IPS-20b (cell line): Measurements from ENCODE around the gene NDUFAF3.

Experiments
- H3K27ac ChIP-seq: one replicate; pipeline ENCODE4 v1.5.1; 2013; ENCODE audit warnings: low read length
- H3K27me3 ChIP-seq: 2 replicates; pipeline ENCODE4 v1.6.1; 2013; ENCODE audit warnings: mild to moderate bottlenecking, low read length, inconsistent platforms; ENCODE audit not compliant: insufficient read depth
- H3K36me3 ChIP-seq: 2 replicates; pipeline ENCODE4 v1.6.1; 2013; ENCODE audit warnings: low read depth, mild to moderate bottlenecking, inconsistent platforms, low read length, moderate library complexity; ENCODE audit not compliant: insufficient read depth
- H3K4me1 ChIP-seq: 2 replicates; pipeline ENCODE4 v1.6.1; 2013; ENCODE audit warnings: mild to moderate bottlenecking, control low read depth, inconsistent platforms, low read length, moderate library complexity; ENCODE audit not compliant: insufficient read depth
- H3K4me3 ChIP-seq: 2 replicates; pipeline ENCODE4 v1.5.1; 2013; ENCODE audit warnings: mild to moderate bottlenecking, low read length, inconsistent platforms
- H3K9ac ChIP-seq: 2 replicates; pipeline ENCODE4 v1.6.1; 2013; ENCODE audit warnings: low read depth, mild to moderate bottlenecking, inconsistent platforms, low read length, moderate library complexity
- H3K9me3 ChIP-seq: 2 replicates; pipeline ENCODE4 v1.6.1; 2013; ENCODE audit warnings: mild to moderate bottlenecking, low read depth, low read length, inconsistent platforms; ENCODE audit not compliant: insufficient read depth

NDUFAF3 gene

GRCh38 chr3:49032646-49033304, 10.9 kb downstream of the NDUFAF3 start:
- H3K4me1 ChIP-seq = 0 out of 2 replicates have a peak, but pooled peaks cover 5% of the 10 kb centered on the region

DNA sequence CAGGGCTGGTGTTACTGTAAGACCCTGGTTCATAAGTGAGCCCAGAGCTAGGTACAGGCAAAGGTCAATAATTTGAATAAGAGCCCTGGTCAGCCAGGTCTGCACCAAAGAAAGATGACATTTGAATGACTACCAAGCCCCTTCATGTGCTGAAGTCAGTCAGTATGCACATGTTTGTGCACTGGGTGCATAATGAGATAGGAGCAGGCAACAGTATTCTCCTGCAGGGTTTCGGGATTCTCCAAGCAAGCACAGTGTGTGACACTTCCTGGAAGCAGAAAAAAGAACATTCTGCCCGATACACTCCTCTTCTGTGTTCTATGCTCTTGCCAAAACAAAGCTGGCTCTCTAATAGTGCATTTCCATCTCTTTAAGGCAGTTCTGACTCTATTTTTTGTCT, 12.7 kb downstream of the NDUFAF3 start:
- Histone ChIP-seq H3K4me3 (no peak overlapping the region), H3K36me3 (peaks cover 76% of the 10 kb centered on the region), H3K9me3 (no peaks in the 10 kb centered on the region), H3K9ac (no peak overlapping the region), H3K4me1 (no peaks in the 10 kb centered on the region), H3K27ac (no peak overlapping the region), H3K27me3 (no peaks in the 10 kb centered on the region)

More at GRCh38 chr3:49032646-49033304, 10.9 kb downstream of the NDUFAF3 start:
- no peak overlapping the region for H3K4me3 ChIP-seq
- no peak overlapping the region for H3K9ac ChIP-seq
- H3K27me3 ChIP-seq = no peaks in the 10 kb centered on the region
- H3K27ac ChIP-seq = no peak overlapping the region
- peaks cover 77% of the 10 kb centered on the region for H3K36me3 ChIP-seq
- no peaks in the 10 kb centered on the region for H3K9me3 ChIP-seq

DNA sequence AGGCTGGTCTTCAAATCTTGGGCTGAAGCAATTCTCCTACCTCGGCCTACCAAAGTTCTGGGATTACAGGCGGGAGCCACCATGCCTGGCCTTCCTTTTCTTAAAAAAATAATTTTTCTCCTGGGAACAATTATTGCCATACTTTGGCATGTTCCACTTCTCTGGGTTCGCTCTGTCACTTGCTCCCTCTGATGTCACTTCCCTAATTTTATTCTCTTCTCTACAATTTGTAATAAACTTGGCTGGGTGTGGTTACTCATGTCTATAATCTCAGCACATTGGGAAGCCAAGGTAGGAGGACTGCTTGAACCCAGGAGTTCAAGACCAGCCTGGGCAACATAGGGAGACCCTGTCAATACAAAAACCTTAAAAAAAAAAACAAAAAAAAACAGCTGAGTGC, 13.4 kb downstream of the NDUFAF3 start:
- no peak overlapping the region for H3K9ac ChIP-seq
- H3K36me3 ChIP-seq = peaks cover 75% of the 10 kb centered on the region
- no peak overlapping the region for H3K4me3 ChIP-seq
- no peaks in the 10 kb centered on the region for H3K27me3 ChIP-seq
- H3K9me3 ChIP-seq = no peaks in the 10 kb centered on the region
- no peak overlapping the region for H3K27ac ChIP-seq
- H3K4me1 ChIP-seq = no peaks in the 10 kb centered on the region

GRCh38 chr3:49053543-49053942, 31.6 kb downstream of the NDUFAF3 start:
- Histone ChIP-seq H3K9me3 (no peaks in the 10 kb centered on the region), H3K27ac (no peak overlapping the region), H3K4me1 (no peaks in the 10 kb centered on the region), H3K27me3 (no peaks in the 10 kb centered on the region), H3K4me3 (no peak overlapping the region), H3K36me3 (peaks cover 79% of the 10 kb centered on the region), H3K9ac (no peak overlapping the region)

GRCh38 chr3:49054344-49054862, 32.5 kb downstream of the NDUFAF3 start:
- H3K4me3 ChIP-seq = no peak overlapping the region
- H3K27me3 ChIP-seq = no peaks in the 10 kb centered on the region
- no peaks in the 10 kb centered on the region for H3K9me3 ChIP-seq
- peaks cover 78% of the 10 kb centered on the region for H3K36me3 ChIP-seq
- H3K9ac ChIP-seq = no peak overlapping the region
- no peaks in the 10 kb centered on the region for H3K4me1 ChIP-seq
- H3K27ac ChIP-seq = no peak overlapping the region

DNA sequence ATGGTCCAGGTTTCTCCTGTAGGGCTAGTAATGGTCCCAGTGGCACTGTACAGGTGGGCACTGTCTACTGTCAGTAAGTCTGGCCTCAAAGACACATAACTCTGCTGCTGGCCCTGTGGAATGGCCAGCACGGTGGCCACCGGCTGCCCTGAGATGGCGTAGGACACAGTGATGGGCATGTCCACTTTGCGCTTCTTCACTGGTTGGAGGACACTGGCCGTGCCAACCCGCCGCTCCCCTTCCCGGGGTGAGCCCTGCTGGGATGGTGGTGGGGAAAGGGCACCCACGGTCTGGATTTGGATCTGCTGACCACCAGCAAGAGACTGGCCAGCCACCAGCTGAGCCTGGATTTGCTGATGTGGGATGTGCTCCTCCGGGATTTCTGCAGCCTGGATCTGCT, 35.3 kb downstream of the NDUFAF3 start:
- H3K9ac ChIP-seq = no peak overlapping the region
- no peaks in the 10 kb centered on the region for H3K9me3 ChIP-seq
- H3K27me3 ChIP-seq = no peaks in the 10 kb centered on the region
- H3K4me3 ChIP-seq = no peak overlapping the region
- peaks cover 77% of the 10 kb centered on the region for H3K36me3 ChIP-seq
- no peaks in the 10 kb centered on the region for H3K4me1 ChIP-seq
- no peak overlapping the region for H3K27ac ChIP-seq

GRCh38 chr3:49058011-49058410, 36.1 kb downstream of the NDUFAF3 start:
- no peaks in the 10 kb centered on the region for H3K27me3 ChIP-seq
- no peak overlapping the region for H3K9ac ChIP-seq
- no peak overlapping the region for H3K4me3 ChIP-seq
- no peak overlapping the region for H3K27ac ChIP-seq
- no peaks in the 10 kb centered on the region for H3K4me1 ChIP-seq
- no peaks in the 10 kb centered on the region for H3K9me3 ChIP-seq
- peaks cover 76% of the 10 kb centered on the region for H3K36me3 ChIP-seq
